ENCODE results near the gene CALML6.

The CALML6 gene

GRCh38 chr1:1892079-1892762, 22.8 kb upstream of the CALML6 start:
- no peak for DNase-seq (ENCODE audit: low spot score)

DNA sequence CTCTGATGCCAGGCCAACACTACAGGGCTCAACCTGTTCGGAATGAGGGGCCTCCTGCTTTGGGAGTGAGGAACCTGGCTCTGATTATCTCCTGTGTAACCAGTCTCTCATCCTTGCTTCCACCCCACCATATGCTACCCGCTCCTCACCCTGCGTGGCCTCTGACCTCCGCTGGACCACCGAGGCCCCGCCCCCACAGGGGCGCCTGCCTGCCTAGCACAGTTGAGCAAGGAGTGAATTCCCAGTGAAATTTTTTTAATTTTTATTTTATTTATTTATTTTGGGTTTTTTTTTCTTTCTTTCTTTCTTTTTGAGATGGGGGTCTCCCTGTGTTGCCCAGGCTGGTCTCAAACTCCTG, 22.3 kb upstream of the CALML6 start:
- no peak for DNase-seq (ENCODE audit: low spot score)

DNA sequence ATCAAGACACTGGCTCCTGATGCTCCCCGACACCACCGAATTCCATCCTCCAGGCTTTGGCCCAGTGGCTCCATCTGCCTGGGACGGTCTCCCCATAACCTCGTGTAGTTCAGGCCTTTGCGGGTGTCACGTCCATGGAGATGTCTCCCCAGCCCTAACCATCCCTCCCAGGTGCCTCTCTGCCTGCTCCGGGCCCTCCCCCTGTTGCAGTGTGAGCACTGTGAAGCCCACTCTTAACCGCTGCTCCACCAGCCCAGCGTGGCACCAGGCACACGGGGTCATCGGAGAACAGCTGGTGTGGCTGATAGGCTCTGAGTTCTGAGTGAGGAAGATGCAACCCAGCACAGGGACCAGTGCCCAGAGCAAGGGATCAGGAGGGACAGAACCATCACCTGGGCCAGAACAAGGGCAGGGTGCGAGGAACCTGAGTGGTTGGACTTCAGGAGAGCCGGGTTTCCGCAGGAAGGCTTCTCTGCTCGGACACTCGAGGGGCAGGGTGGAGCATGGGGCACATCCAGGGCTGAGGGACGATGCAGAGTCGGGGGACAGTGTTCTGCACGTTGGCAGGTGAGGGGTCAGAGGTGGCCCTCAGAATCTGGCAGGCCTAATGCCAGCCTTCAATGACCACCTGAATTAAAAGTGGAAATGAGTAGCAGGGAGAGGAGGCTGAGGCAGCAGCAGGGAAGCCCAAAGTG, 21.6 kb upstream of the CALML6 start:
- no peak for DNase-seq (ENCODE audit: low spot score)

DNA sequence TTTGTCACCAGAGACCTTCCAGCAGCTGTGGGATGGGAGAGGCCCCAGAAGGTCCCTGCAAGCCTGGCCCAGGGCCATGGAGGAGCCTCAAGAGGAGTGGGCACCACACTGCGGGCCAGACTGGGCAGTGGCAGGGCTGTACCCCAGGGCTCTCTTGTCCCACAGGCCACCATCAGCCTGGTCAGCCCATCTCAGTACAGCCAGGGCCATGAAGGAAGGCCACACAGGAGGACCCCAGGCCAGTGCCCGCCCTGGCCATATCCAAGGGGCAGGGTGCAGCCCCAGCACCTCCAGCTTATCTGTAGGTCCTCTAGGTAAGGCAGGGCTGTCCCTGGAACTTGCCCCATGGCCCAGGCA, 21.1 kb upstream of the CALML6 start:
- DNase-seq (ENCODE audit: low spot score), result no peak

- no peak for DNase-seq (ENCODE audit: low spot score)
Observed at GRCh38 chr1:1894354-1895059, 20.6 kb upstream of the CALML6 start.

- DNase-seq (ENCODE audit: low spot score), result no peak
Observed at GRCh38 chr1:1895060-1895418, 20.0 kb upstream of the CALML6 start.

GRCh38 chr1:1895456-1896336, 19.4 kb upstream of the CALML6 start:
- DNase-seq (ENCODE audit: low spot score), result no peak

GRCh38 chr1:1898246-1898933, 16.7 kb upstream of the CALML6 start:
- DNase-seq (ENCODE audit: low spot score), result no peak

DNA sequence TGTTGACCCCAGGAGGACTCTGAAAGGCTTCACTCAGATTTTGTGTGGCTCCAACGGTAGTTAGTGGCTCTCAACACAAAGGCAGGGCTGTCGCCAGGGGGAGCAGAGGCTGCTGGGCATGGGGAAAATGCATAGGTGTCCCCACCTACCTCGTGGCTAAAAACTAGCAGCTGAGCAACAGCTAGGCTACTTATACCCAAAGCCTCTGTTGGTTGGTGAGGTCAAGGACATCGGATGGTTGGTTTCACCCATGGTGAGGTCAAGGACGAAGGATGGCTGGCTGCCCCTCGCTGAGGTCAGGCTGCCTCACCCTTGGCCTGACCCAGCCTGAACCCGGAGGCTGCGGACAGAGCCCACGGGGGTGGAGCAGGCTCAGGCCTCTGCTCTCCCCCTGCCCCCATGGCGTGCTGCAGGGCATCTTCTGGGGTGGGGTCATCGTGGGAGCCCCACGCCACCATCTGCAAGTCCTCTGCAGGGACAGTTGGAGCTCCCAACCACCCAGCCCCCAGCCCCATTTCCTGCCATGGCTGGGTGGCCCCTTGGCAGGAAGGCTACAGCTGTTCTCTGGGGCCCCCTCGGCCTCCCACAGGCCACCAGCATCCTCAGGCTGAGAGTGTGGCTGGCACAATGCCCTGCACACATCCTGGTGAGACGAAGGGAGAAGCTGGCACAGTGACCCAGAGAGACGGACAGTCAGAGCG, 15.6 kb upstream of the CALML6 start:
- no peak for DNase-seq (ENCODE audit: low spot score)

GRCh38 chr1:1899967-1900327, 15.1 kb upstream of the CALML6 start:
- no peak for DNase-seq (ENCODE audit: low spot score)

DNA sequence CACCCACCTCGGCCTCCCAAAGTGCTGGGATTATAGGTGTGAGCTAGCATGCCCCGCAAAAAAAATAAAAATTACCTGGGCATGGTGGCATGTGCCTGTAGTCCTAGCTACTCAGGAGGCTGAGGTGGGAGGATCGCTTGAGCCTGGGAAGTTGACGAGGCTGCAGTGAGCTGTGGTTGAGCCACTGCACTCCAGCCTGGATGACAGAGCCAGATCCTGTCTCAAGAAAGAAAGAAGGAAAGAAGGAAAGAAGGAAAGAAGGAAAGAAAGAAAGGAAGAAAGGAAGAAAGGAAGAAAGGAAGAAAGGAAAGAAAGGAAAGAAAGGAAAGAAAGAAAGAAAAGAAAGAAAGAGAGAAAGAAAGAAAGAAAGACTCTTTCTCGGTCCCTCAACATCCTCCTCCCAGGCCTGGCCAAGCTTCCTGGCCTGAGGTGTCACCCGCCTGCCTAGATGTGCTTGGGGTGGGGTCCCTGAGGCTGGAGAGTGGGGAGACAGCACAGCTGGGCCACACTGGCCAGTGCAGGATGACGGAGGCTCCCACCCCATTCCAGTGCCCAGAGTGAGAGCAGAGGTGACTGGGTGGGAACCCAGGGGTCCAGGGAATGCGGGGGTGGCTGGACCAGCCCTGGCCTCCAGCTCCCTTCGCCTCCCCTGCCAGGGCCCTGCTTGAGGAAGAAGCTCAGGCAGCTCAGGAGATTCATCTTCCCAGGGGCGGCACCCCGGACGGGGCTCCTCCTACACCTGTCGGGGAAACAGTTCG, 14.0 kb upstream of the CALML6 start:
- no peak for DNase-seq (ENCODE audit: low spot score)

DNA sequence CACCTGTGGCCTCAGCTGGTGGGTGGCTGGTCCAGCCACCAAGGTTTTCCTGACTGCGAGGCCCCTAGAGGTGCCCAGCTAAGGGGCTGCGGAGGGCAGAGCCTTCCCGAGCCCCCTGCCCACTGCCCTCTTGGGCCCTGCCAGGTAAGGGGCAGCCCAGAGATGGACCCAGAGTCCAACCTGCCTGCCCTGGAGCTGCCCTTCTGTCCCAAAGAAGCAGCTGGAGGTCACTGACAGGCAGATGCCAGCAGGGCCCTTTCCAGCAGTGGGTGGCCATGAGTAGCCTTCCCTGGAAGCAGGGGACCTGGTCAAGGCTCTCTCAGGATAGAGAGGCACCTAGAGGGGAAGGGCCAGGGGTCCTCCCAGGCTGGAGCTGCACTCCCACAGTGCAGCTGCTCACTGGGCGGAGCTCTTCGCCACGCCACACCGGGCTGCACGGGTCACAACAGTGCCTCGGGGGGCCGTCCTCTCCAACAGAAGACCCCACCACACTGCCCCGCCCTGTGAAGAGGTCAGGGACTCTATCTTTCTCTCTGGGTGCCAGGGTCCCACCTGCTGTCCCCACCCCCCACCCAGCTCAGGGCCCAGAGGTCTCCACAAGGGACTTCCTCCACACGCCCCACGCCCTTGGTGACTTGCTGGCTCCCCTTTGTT, 13.3 kb upstream of the CALML6 start:
- no peak for DNase-seq (ENCODE audit: low spot score)

- DNase-seq (ENCODE audit: low spot score), result no peak
Observed at GRCh38 chr1:1903224-1903623, 11.8 kb upstream of the CALML6 start.

DNA sequence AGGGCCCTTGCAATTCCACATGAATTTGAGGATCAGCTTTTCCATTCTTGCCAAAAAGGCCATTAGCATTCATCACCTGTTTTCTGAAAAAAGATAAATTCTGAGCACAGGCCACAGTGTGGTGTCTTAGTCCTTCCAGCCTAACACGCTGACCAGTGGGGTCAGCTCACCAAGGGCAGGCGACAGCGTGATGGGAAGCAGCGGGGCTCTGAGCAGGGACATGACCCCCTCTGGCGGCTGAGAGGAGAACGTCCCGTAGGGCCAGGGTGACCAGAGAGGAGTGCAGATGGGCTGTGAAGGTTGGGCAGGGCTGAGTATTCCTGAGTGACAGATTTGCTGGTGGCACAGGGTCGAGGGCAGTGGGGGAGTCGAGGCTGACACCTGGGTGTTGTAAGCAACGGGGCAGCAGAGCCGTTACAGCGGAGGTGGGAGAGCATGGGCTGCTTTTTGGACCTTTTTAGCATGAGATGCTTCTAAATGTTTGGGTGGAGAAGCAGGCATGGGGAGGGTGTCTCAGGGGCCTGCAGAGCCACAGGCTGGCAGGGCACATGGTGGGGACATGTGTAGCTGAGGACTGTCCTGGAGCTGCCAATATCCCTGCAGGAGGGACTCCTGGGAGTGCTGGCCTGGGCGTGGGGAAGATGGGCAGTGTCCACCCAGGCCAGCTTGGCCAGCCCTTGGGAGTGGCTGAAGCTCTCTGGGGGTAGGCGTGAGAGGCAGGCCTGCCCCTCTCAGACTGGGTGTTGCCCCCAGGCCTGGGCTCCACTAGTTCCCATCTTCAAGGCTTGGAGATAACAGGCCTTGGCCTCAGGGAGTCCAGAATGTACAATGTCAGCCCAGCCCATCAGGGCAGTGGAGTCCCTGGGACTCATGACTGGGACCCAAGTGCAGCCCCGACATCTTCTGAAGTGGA, 8.6 kb upstream of the CALML6 start:
- DNase-seq (ENCODE audit: low spot score), result peak; percentile 88

GRCh38 chr1:1907098-1907736, 7.8 kb upstream of the CALML6 start:
- no peak for DNase-seq (ENCODE audit: low spot score)

- no peak for DNase-seq (ENCODE audit: low spot score)
Observed at GRCh38 chr1:1908506-1908791, 6.6 kb upstream of the CALML6 start.

DNA sequence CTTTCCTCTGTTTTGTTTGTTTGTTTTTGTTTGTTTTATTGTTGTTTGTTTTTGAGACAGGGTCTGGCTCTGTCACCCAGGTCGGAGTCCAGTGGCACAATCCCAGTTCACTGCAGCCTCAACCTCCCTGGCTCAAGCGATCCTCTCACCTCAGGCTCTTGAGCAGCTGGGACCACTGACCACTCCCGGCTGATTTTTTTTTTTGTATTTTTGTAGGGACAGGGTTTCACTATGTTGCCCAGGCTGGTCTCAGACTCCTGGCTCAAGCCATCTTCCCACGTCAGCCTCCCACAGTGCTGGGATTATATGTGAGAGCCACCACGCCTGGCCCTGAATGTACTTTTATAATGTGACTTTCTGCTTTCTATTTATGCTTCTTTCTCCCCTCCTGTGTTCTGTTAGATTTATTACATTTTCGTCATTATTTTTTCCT, 5.0 kb upstream of the CALML6 start:
- DNase-seq (ENCODE audit: low spot score), result no peak

DNA sequence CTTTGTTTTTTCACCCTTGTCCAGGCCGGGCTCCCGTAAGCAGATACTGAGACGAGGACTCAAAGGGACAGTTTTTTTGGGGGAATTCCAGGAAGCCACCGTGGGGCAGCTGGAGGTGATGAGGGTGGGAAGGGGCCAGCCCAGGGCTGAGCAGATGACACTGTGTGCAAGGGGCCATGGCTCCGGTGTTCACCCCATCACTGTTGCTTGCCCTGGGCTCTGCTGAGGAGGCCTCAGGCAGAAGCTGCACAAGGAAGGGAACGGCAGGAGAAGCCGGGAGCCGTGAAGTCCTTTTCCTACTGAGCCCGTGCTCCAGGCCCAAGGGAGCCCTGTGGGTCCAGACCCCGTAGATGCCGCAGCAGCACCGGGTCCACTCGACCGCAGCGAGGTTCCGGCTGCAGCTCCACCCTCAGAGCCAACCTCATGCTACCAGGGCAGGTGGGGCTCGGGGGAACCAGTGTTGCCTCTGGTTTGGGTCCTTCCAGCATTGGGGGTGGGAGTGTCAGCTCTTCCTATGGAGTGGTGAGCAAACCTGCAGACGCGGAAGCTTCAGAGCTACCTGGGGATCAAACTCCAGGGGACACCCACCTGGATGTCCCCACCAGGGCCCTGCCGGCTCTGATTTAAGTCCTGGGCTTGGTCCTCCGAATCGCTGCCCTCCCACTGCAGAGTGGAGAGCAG, 4.3 kb upstream of the CALML6 start:
- DNase-seq (ENCODE audit: low spot score), result no peak

All from ecto neural progenitor cell (in vitro differentiated cells).